Activated CD8-positive, alpha-beta T cell treated with anti-CD3 and anti-CD28 coated beads, Interleukin-2, amount 10 ng/mL, durations not matched to agents 7 days and 5 days (primary cell): ENCODE results near the gene EPHA6. TPM values are rescaled to one million over a fixed set of nuclear protein-coding genes. Genes with fewer than 3 reads are reported as not detected.
"Not testable (repeated sequence)": the region's sequence is repeated elsewhere in the genome, so short reads cannot be mapped to it uniquely, and the experiment has no call there.

Source experiments
- ATAC-seq: fragments of 150-1000 bp; cut with Tn5 transposase; one replicate; pipeline ENCODE4 v1.10.0; 2021; ENCODE audit warnings: moderate library complexity
- CTCF ChIA-PET: fragments of 350-600 bp; sonication (Branson Sonifier 250); formaldehyde crosslinking; loops from one replicate; lab custom pipeline; 2021; ENCODE audit warnings: antibody characterized with exemption; lab: Charles Lee
- POLR2A ChIA-PET: fragments of 350-600 bp; sonication (Branson Sonifier 250); formaldehyde crosslinking; loops from one replicate; lab custom pipeline; 2021; ENCODE audit warnings: antibody characterized with exemption; lab: Charles Lee
- DNase-seq: peaks from one replicate; pipeline ENCODE4 v3.0.0-alpha.2; 2020
- H3K27ac Mint-ChIP-seq: one replicate; pipeline ENCODE4 v1.8.0; 2021; ENCODE audit warnings: mild to moderate bottlenecking, mixed read lengths
- H3K27me3 Mint-ChIP-seq: one replicate; pipeline ENCODE4 v1.8.0; 2021; ENCODE audit warnings: low read depth, mixed read lengths
- H3K36me3 Mint-ChIP-seq: one replicate; pipeline ENCODE4 v1.8.0; 2021; ENCODE audit warnings: low read depth, mixed read lengths
- H3K4me1 Mint-ChIP-seq: one replicate; pipeline ENCODE4 v1.8.0; 2021; ENCODE audit warnings: low read depth, mixed read lengths
- H3K4me3 Mint-ChIP-seq: one replicate; pipeline ENCODE4 v1.8.0; 2021; ENCODE audit warnings: mild to moderate bottlenecking, mixed read lengths
- H3K9me3 Mint-ChIP-seq: one replicate; pipeline ENCODE4 v1.8.0; 2022; ENCODE audit warnings: mixed read lengths; ENCODE audit not compliant: insufficient read depth
- total RNA-seq, 2 experiments: library from RNA; stranded (reverse); gene quantifications; one replicate each; pipeline ENCODE4 v1.2.3, GENCODE V29; 2021

Gene EPHA6
- total RNA-seq, 2 experiments from 2014 or later: not detected

DNA sequence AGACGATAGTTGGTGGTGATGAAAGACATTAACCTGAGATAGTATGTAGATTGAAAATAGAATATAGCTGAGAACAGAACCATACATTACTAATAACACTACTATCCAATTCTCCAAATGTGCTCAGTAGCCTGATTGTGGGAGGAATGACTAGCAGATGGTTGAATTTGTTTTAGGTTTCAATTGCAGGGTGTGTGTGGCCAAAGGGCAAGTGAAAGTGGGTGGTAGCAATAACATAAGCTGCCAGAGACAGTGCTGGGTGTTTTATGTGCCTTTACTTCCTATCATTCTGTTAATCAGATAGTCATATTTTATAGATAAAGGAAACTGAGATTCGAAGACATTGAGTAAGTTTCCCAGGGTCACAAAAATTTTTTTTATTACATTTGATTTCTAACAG lies 700.7 kb downstream of the EPHA6 start:
- ChIA-PET CTCF (no interaction called here), POLR2A (no interaction called here)
- Mint-ChIP-seq H3K36me3 (no peaks in the 10 kb centered on the region), H3K9me3 (no peaks in the 10 kb centered on the region), H3K4me3 (no peak overlapping the region), H3K27me3 (no peaks in the 10 kb centered on the region), H3K27ac (no peak overlapping the region), H3K4me1 (no peaks in the 10 kb centered on the region)
- ATAC-seq: no peak
- no peak for DNase-seq

DNA sequence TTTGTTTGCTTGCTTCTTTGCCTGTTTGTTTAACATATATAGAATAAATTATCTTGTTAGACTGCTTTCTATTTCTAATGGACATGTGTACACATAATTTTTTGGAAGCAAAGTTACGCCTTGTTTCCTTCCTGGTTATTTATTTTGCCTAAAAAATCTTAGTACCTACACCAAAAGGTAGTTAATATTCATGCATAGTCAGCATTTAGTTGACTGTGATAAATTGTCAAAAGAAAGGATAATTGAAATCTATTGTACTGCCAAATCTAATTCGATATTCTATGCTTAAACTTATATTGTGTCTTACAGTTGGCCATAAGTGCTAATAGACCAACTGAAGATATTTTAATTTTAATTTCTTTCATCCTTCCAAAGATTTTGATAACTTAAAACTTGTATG lies 716.3 kb downstream of the EPHA6 start:
- H3K4me3 Mint-ChIP-seq: no peak overlapping the region
- H3K27ac Mint-ChIP-seq: no peak overlapping the region
- DNase-seq (no peak), ATAC-seq (no peak)
- no peaks in the 10 kb centered on the region for H3K9me3 Mint-ChIP-seq
- ChIA-PET CTCF (no interaction called here), POLR2A (no interaction called here)
- no peaks in the 10 kb centered on the region for H3K36me3 Mint-ChIP-seq
- no peaks in the 10 kb centered on the region for H3K27me3 Mint-ChIP-seq
- no peaks in the 10 kb centered on the region for H3K4me1 Mint-ChIP-seq

DNA sequence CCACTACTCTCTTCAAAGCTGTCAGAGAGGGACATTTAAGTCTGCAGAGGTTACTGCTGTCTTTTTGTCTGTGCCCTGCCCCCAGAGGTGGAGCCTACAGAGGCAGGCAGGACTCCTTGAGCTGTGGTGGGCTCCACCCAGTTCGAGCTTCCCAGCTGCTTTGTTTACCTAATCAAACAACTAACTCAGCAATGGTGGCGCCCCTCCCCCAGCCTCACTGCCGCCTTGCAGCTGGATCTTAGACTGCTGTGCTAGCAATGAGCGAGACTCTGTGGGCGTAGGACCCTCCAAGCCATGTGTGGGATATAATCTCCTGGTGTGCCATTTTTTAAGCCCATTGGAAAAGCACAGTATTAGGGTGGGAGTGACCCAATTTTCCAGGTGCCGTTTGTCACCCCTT lies 733.2 kb downstream of the EPHA6 start:
- ATAC-seq, H3K4me1 Mint-ChIP-seq, H3K27me3 Mint-ChIP-seq, H3K4me3 Mint-ChIP-seq, H3K36me3 Mint-ChIP-seq, CTCF ChIA-PET, H3K9me3 Mint-ChIP-seq, H3K27ac Mint-ChIP-seq, DNase-seq: not testable (repeated sequence)
- POLR2A ChIA-PET: interaction anchor here (0.7 kb wide), 1 partner anchor 24 kb away, joined by 3 read pairs; no protein-coding TSS in a partner anchor

DNA sequence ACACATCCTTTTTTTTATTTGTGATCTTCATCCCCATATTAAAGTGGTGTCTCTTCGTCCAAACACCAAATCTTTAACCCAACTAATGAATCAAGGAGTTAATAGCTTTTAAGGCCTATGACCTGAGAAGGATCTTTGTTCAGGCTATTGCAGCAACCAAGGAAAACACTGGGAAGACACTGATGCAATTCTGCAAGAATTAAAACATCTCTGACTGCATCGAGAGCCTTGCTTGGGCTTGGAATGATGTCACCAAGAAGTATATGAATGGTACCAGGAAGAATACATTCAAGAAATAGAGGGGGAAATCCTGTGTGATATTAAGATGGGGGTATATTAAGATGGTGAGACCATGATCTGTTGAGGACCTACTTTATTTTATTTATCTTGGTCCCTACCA lies 736.0 kb downstream of the EPHA6 start:
- no peaks in the 10 kb centered on the region for H3K9me3 Mint-ChIP-seq
- no peaks in the 10 kb centered on the region for H3K36me3 Mint-ChIP-seq
- CTCF ChIA-PET: no interaction called here

DNA sequence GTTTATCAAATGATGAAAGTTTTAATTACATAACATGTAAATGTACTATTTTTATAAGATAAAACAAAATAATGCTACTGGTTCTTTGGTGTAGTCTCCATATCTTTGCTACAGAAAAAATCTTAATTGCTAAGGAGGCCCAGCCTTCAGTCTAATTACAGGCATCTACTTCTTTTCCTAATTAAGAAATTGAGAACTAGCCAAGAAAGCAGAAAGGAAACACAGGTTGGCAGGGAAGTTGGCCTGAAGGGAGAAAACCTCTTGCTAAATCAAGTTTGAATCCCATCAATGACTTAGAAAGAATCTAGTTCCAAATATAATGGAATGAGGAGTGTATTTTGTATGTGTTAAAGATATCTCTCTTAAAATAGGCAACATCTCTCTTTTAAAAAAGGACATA lies 737.8 kb downstream of the EPHA6 start:
- Mint-ChIP-seq H3K4me1 (no peaks in the 10 kb centered on the region), H3K27me3 (no peaks in the 10 kb centered on the region), H3K4me3 (no peak overlapping the region), H3K9me3 (no peaks in the 10 kb centered on the region), H3K27ac (no peak overlapping the region), H3K36me3 (no peaks in the 10 kb centered on the region)
- CTCF ChIA-PET: no interaction called here
- ATAC-seq: no peak
- no peak for DNase-seq
- POLR2A ChIA-PET: no interaction called here

More for the DNA sequence above, 736.0 kb downstream of the EPHA6 start:
- DNase-seq (no peak), ATAC-seq (no peak)
- H3K27me3 Mint-ChIP-seq: no peaks in the 10 kb centered on the region
- POLR2A ChIA-PET: no interaction called here
- H3K4me3 Mint-ChIP-seq: no peak overlapping the region
- no peak overlapping the region for H3K27ac Mint-ChIP-seq
- no peaks in the 10 kb centered on the region for H3K4me1 Mint-ChIP-seq

DNA sequence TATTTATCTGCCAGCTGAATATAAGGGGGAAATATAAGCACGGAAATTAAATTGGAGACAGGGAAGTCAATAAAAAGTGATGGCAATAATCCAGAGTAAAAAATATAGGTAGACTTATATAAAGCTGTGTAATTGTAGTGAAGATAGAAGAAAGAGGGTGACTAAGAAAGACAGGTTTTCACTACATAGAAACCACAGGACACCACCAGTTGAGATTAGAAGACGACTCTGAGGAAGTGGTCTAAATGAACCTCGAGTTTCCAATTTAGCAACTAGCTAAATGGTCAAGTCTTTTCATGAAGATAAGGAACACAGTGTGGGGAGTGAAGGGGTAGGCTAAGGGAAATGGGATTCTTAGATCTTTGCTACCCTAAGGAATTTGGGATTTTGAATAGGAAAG lies 761.3 kb downstream of the EPHA6 start:
- no peak overlapping the region for H3K27ac Mint-ChIP-seq
- ChIA-PET POLR2A (no interaction called here), CTCF (no interaction called here)
- H3K9me3 Mint-ChIP-seq: no peaks in the 10 kb centered on the region
- ATAC-seq: no peak
- no peaks in the 10 kb centered on the region for H3K4me1 Mint-ChIP-seq
- no peak overlapping the region for H3K4me3 Mint-ChIP-seq
- H3K27me3 Mint-ChIP-seq: no peaks in the 10 kb centered on the region
- no peak for DNase-seq
- H3K36me3 Mint-ChIP-seq: no peaks in the 10 kb centered on the region

DNA sequence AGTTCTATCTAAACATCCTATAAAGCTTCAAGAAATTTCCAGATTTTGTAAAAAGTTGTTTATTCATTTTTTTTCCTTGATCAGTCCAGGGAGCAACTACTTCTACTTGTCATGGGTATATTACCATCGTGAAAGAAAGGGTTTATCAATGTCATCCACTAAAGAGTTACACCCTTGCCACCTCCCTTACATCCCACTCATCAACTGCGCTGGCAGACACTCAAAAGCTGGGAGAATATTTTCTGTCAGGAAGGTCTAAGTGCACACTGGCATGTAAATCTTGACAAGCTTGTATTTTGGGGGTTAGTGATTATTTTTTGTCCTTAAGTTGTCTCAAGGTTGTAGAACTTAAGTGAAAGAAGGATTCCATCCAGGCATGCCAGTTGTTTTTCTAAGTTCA lies 761.8 kb downstream of the EPHA6 start:
- Mint-ChIP-seq H3K4me3 (no peak overlapping the region), H3K9me3 (no peaks in the 10 kb centered on the region), H3K4me1 (no peaks in the 10 kb centered on the region), H3K27ac (no peak overlapping the region), H3K27me3 (no peaks in the 10 kb centered on the region), H3K36me3 (no peaks in the 10 kb centered on the region)
- CTCF ChIA-PET: no interaction called here
- ATAC-seq (no peak), DNase-seq (no peak)
- POLR2A ChIA-PET: no interaction called here

DNA sequence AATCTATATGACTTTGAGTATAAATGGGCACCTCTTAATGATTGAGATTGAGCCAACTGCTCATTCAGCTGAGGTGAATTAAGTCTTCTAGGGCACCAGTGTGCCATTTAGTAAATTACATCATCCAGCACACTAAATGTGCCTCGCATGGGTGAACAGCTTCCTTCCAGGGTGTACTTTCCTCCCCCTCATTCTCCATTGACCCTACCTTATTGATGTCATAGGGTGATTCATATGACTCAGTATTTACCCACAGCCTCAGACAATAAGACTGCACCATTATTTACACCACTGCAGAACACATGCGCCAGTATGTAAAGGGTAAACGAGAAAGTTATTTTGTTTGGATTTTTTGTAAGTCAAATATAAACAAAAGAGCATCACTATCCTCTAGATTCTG lies 765.0 kb downstream of the EPHA6 start:
- ATAC-seq: no peak
- ChIA-PET CTCF (no interaction called here), POLR2A (no interaction called here)
- H3K27ac Mint-ChIP-seq: no peak overlapping the region
- H3K27me3 Mint-ChIP-seq: no peaks in the 10 kb centered on the region
- H3K36me3 Mint-ChIP-seq: no peaks in the 10 kb centered on the region
- H3K9me3 Mint-ChIP-seq: no peaks in the 10 kb centered on the region
- no peak overlapping the region for H3K4me3 Mint-ChIP-seq
- H3K4me1 Mint-ChIP-seq: no peaks in the 10 kb centered on the region
- no peak for DNase-seq

DNA sequence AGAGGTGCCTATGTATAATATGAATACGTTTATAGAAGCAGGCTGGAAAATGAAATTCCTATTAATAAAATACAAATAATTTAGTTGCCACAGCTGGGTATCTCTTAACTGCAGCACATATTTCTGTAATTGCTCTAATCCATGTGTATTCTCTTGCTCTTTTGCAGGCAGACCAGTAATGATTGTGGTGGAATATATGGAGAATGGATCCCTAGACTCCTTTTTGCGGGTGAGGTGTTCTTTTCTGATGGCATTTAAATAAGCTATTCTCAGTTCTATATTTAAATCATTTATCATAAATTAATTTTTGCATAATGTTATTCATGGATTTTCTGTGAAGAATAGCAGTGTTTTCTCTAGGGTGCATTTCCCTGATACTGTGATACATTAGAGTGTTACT lies 796.2 kb downstream of the EPHA6 start:
- no peaks in the 10 kb centered on the region for H3K27me3 Mint-ChIP-seq
- no peaks in the 10 kb centered on the region for H3K36me3 Mint-ChIP-seq
- CTCF ChIA-PET: no interaction called here
- H3K27ac Mint-ChIP-seq: no peak overlapping the region
- no peak overlapping the region for H3K4me3 Mint-ChIP-seq
- DNase-seq (no peak), ATAC-seq (no peak)
- H3K9me3 Mint-ChIP-seq: no peaks in the 10 kb centered on the region
- no peaks in the 10 kb centered on the region for H3K4me1 Mint-ChIP-seq
- POLR2A ChIA-PET: no interaction called here

DNA sequence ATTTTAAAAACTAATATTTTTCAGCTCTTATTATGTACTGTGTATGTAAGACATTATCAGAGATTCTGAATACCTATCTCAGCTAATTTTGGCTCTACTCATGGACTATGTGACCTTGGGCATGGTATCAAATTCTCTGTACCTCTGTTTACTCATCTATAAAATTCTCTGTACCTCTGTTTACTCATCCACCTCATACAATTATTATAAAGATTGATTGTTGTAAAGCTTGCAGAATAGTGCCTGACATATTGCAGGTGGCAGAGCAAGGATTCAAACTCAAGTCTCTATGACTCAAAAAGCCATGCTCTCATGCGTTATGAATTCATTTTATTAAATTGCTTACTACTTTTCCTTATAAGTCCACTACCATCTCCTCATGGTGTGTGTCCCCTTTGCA lies 798.2 kb downstream of the EPHA6 start:
- ATAC-seq (no peak), DNase-seq (no peak)
- H3K4me1 Mint-ChIP-seq: no peaks in the 10 kb centered on the region
- no peak overlapping the region for H3K27ac Mint-ChIP-seq
- CTCF ChIA-PET: no interaction called here
- no peaks in the 10 kb centered on the region for H3K9me3 Mint-ChIP-seq
- POLR2A ChIA-PET: no interaction called here
- no peaks in the 10 kb centered on the region for H3K36me3 Mint-ChIP-seq
- no peak overlapping the region for H3K4me3 Mint-ChIP-seq
- no peaks in the 10 kb centered on the region for H3K27me3 Mint-ChIP-seq

DNA sequence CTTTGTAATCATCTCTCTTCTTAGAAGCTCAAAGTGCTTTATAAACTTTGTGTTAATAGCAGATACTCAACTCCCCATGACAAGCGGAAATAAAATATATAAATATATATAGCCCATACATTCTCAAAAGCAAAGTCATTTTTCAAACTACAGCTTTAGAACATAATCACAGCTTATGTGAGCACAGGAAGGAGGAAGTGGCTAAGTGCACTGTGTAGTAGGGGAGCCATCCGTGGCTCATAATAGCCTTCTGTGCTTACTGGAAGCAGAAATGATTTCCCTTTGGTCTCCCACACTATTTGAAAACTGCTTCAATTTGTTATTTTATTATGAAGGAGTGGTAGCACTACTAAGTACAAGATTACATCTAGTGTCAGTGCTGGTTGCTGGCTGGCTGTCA lies 798.7 kb downstream of the EPHA6 start:
- H3K4me3 Mint-ChIP-seq: no peak overlapping the region
- no peaks in the 10 kb centered on the region for H3K36me3 Mint-ChIP-seq
- no peaks in the 10 kb centered on the region for H3K4me1 Mint-ChIP-seq
- no peak overlapping the region for H3K27ac Mint-ChIP-seq
- no peak for DNase-seq
- no peaks in the 10 kb centered on the region for H3K9me3 Mint-ChIP-seq
- CTCF ChIA-PET: no interaction called here
- no peak for ATAC-seq
- POLR2A ChIA-PET: no interaction called here
- H3K27me3 Mint-ChIP-seq: no peaks in the 10 kb centered on the region

DNA sequence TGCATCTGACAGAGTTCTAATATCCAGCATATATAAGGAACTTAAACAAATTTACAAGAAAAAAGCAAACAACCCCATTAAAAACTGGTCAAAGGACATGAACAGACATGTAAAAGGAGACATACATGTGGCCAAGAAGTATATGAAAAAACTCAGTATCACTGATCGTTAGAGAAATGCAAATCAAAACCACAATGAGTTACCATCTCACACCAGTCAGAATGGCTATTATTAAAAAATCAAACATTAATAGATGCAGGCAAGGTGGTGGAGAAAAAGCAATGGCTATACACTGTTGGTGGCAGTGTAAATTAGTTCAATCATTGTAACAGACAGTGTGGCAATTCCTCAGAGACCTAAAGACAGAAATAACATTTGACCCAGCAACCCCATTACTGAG lies 806.1 kb downstream of the EPHA6 start:
- POLR2A ChIA-PET, CTCF ChIA-PET, DNase-seq, H3K27me3 Mint-ChIP-seq, H3K4me1 Mint-ChIP-seq, H3K36me3 Mint-ChIP-seq, H3K27ac Mint-ChIP-seq, H3K9me3 Mint-ChIP-seq, H3K4me3 Mint-ChIP-seq, ATAC-seq: not testable (repeated sequence)

DNA sequence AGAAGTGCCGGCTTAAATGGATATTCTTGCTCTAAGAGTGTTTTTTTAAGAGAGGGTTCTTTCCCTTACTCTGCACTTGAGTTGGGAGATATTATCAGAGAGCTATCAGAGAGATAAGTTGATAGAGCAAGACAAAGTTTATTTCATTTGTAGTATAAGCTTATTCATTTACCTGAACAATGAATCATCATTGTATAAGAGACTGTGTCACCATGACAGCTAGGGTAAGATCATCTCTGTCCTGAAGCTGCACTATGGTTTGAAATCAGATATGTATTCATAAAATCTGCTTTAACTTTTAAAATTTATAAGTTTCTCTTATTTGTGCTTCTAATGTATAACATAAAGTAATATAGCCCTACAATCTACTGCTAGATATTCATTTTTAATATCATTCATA lies 822.1 kb downstream of the EPHA6 start:
- POLR2A ChIA-PET: no interaction called here
- Mint-ChIP-seq H3K27ac (no peak overlapping the region), H3K9me3 (no peaks in the 10 kb centered on the region), H3K27me3 (no peaks in the 10 kb centered on the region), H3K4me3 (no peak overlapping the region), H3K4me1 (no peaks in the 10 kb centered on the region), H3K36me3 (no peaks in the 10 kb centered on the region)
- ATAC-seq: no peak
- CTCF ChIA-PET: no interaction called here
- DNase-seq: no peak
